GM12892 (cell line): ENCODE measurements around the gene TRIM24.

Experiments
- POLR2AphosphoS5 ChIP-seq: IDR thresholded peaks from 2 replicates; pipeline ENCODE4 v1.6.1; 2011; ENCODE audit warnings: low read depth, low read length, control low read depth
- TAF1 ChIP-seq: IDR thresholded peaks from 2 replicates; pipeline ENCODE4 v1.6.1; 2011; ENCODE audit warnings: low read depth, mild to moderate bottlenecking, control low read depth, low read length, borderline replicate concordance

GRCh38 chr7:138512885-138513284 lies 52.8 kb downstream of the TRIM24 start:
- TF ChIP-seq TAF1: no peak
- no peak for TF ChIP-seq POLR2AphosphoS5
